OCI-LY1 (cell line): ENCODE results near the gene RIN3.
"Not testable (repeated sequence)": the region's sequence is repeated elsewhere in the genome, so short reads cannot be mapped to it uniquely, and the experiment has no call there.

Experiments
- H2AFZ ChIP-seq: fragments of 200-600 bp; sonication (generic), shearing (Covaris generic); 2 replicates; pipeline ENCODE4 v1.6.0; 2014; ENCODE audit warnings: antibody characterized with exemption, mild to moderate bottlenecking, low read length
- H3F3A ChIP-seq: fragments of 200-600 bp; sonication (generic), shearing (Covaris generic); 2 replicates; pipeline ENCODE4 v1.6.0; 2014; ENCODE audit warnings: mild to moderate bottlenecking, antibody characterized with exemption, low read length, moderate library complexity; ENCODE audit not compliant: insufficient read depth
- H3K27ac ChIP-seq: fragments of 200-600 bp; sonication (generic); 2 replicates; pipeline ENCODE4 v1.5.1; 2014; ENCODE audit warnings: low read length, mixed run types, mild to moderate bottlenecking, low read depth; ENCODE audit not compliant: poor library complexity, severe bottlenecking
- H3K27me3 ChIP-seq: fragments of 200-600 bp; sonication (generic); 2 replicates; pipeline ENCODE4 v1.6.0; 2014; ENCODE audit warnings: antibody characterized with exemption, mild to moderate bottlenecking, low read length, moderate library complexity; ENCODE audit not compliant: insufficient read depth
- H3K36me3 ChIP-seq: fragments of 200-600 bp; sonication (generic); 2 replicates; pipeline ENCODE4 v1.6.1; 2014; ENCODE audit warnings: mild to moderate bottlenecking, antibody characterized with exemption, low read length, moderate library complexity, mixed read lengths; ENCODE audit not compliant: insufficient read depth
- H3K4me1 ChIP-seq: fragments of 200-600 bp; sonication (generic); 2 replicates; pipeline ENCODE4 v1.5.1; 2014; ENCODE audit warnings: mild to moderate bottlenecking, low read length, moderate library complexity; ENCODE audit not compliant: insufficient read depth, severe bottlenecking
- H3K4me2 ChIP-seq: fragments of 200-600 bp; sonication (generic), shearing (Covaris generic); 2 replicates; pipeline ENCODE4 v1.6.1; 2014; ENCODE audit warnings: low read length
- H3K4me3 ChIP-seq: fragments of 200-600 bp; sonication (generic); 2 replicates; pipeline ENCODE4 v1.5.1; 2014; ENCODE audit warnings: low read length, low read depth, mild to moderate bottlenecking, mixed read lengths; ENCODE audit not compliant: poor library complexity, severe bottlenecking
- H3K79me2 ChIP-seq: fragments of 200-600 bp; shearing (Covaris generic); 2 replicates; pipeline ENCODE4 v1.6.1; 2016; ENCODE audit warnings: mixed run types, low read length, mixed read lengths; ENCODE audit not compliant: insufficient read depth
- H3K9ac ChIP-seq: fragments of 200-600 bp; sonication (generic), shearing (Covaris generic); 2 replicates; pipeline ENCODE4 v1.6.1; 2014; ENCODE audit warnings: mild to moderate bottlenecking, low read length, mixed read lengths
- H3K9me2 ChIP-seq: fragments of 200-600 bp; sonication (generic), shearing (Covaris generic); 2 replicates; pipeline ENCODE4 v1.6.1; 2014; ENCODE audit warnings: low read depth, mild to moderate bottlenecking, low read length, mixed read lengths
- H3K9me3 ChIP-seq: fragments of 200-600 bp; shearing (Covaris generic); 2 replicates; pipeline ENCODE4 v1.6.1; 2014; ENCODE audit warnings: low read length, mixed read lengths
- H4K20me1 ChIP-seq: fragments of 200-600 bp; sonication (generic), shearing (Covaris generic); 2 replicates; pipeline ENCODE4 v1.6.0; 2016; ENCODE audit warnings: mild to moderate bottlenecking, low read length; ENCODE audit not compliant: insufficient read depth
- EZH2 ChIP-seq: fragments of 200-600 bp; sonication (generic), shearing (Covaris generic); IDR thresholded peaks from 2 replicates; pipeline ENCODE4 v1.8.0; 2017; ENCODE audit warnings: borderline replicate concordance, mixed run types, mild to moderate bottlenecking, antibody characterized with exemption, low read length, moderate library complexity, mixed read lengths
- TF ChIP-seq, protein P1 (sequence below): fragments of 200-600 bp; sonication (generic), shearing (Covaris generic); IDR thresholded peaks from 2 replicates; pipeline ENCODE4 v1.5.1; 2017; ENCODE audit warnings: mild to moderate bottlenecking, antibody characterized with exemption, low read length, moderate library complexity, mixed read lengths

The RIN3 gene

DNA sequence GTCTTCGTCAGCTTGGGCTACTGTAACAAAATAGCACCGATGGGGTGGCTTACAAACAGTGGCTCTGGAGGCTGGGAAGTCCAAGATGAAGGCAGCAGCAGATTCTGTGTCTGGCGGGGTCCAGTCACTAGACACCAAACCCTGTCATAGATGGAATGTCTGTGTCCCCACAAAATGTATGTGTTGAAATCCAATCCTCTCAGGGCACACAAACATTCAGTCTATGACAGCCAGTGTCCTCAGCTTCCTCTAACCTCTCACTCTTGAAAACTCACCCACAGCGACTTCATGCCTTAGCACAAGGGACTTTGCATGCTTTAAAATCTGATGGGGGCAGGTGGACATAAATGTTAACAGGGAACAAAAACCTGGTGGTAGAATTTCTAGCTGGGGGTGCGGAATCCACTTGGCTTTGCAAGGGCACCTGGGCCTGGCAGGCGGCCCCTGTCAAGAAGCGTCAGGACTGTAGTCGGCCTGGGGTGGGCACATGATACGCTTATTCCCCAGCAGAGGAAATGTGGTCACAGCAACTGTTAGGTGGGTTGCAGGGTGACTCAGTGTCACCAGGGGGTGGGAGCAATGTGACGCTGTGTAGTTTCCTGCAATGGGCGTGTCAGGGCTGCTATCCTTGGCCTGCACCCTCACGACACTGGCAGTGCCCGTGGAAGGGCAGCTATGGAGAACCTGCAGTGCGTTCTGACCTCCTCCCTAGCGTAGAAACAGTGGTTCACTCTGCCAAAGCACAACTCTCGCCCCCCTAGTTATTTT is 17.7 kb downstream of the RIN3 start:
- Histone ChIP-seq H3K9me3 (no peaks in the 10 kb centered on the region), H3K4me2 (no peak overlapping the region)

DNA sequence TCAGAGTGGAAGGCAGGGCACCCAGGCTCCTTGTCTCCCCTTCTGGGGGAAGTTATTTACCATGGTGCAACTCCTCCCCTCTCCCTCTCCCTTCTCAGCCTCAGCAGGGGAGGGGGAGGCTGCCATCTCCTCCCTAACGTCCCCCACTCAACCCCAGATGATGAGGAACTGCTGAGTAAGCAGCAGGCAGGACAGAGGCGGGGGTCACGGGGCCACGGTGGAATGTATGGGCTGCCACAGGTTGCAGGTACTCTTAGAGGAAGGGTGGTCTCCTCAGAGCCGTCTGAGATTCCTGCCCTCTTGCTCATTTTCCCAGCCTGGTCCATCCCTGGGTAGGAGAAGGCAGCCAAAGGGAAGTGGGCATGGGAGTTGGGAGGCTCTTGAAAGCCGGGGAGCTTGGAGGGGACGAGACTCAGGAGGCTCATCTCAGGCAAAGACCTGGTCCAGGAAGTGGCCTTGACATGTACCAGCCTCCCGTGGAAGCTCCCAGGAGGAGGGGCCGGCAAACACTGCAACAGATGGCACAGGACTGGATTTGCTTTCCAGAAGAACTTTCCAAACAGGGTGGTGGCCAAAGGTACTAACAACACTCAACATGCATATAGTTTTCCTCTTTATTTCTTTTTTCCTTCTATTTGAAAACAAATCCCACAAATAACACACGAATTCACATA is 19.0 kb downstream of the RIN3 start:
- no peaks in the 10 kb centered on the region for H3F3A ChIP-seq
- no peaks in the 10 kb centered on the region for H3K9me3 ChIP-seq
- H3K27ac ChIP-seq: no peak overlapping the region
- no peaks in the 10 kb centered on the region for H3K79me2 ChIP-seq
- H3K36me3 ChIP-seq: no peaks in the 10 kb centered on the region
- TF ChIP-seq EZH2: no peak
- TF ChIP-seq, protein P1, sequence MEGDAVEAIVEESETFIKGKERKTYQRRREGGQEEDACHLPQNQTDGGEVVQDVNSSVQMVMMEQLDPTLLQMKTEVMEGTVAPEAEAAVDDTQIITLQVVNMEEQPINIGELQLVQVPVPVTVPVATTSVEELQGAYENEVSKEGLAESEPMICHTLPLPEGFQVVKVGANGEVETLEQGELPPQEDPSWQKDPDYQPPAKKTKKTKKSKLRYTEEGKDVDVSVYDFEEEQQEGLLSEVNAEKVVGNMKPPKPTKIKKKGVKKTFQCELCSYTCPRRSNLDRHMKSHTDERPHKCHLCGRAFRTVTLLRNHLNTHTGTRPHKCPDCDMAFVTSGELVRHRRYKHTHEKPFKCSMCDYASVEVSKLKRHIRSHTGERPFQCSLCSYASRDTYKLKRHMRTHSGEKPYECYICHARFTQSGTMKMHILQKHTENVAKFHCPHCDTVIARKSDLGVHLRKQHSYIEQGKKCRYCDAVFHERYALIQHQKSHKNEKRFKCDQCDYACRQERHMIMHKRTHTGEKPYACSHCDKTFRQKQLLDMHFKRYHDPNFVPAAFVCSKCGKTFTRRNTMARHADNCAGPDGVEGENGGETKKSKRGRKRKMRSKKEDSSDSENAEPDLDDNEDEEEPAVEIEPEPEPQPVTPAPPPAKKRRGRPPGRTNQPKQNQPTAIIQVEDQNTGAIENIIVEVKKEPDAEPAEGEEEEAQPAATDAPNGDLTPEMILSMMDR: no peak
- no peak overlapping the region for H3K9ac ChIP-seq
- no peaks in the 10 kb centered on the region for H3K27me3 ChIP-seq
- H3K4me1 ChIP-seq: no peaks in the 10 kb centered on the region
- H3K9me2 ChIP-seq: no peaks in the 10 kb centered on the region
- H2AFZ ChIP-seq: no peak overlapping the region
- H4K20me1 ChIP-seq: no peaks in the 10 kb centered on the region
- no peak overlapping the region for H3K4me2 ChIP-seq
- no peak overlapping the region for H3K4me3 ChIP-seq

More for the DNA sequence above, 17.7 kb downstream of the RIN3 start:
- H2AFZ ChIP-seq: no peak overlapping the region
- no peaks in the 10 kb centered on the region for H3K36me3 ChIP-seq
- no peaks in the 10 kb centered on the region for H3K9me2 ChIP-seq
- H3K4me3 ChIP-seq: no peak overlapping the region
- TF ChIP-seq, protein P1: no peak
- no peak for TF ChIP-seq EZH2
- H3K79me2 ChIP-seq: no peaks in the 10 kb centered on the region
- H4K20me1 ChIP-seq: no peaks in the 10 kb centered on the region
- no peak overlapping the region for H3K27ac ChIP-seq
- no peaks in the 10 kb centered on the region for H3K27me3 ChIP-seq
- H3F3A ChIP-seq: no peaks in the 10 kb centered on the region
- H3K9ac ChIP-seq: no peak overlapping the region
- no peaks in the 10 kb centered on the region for H3K4me1 ChIP-seq

DNA sequence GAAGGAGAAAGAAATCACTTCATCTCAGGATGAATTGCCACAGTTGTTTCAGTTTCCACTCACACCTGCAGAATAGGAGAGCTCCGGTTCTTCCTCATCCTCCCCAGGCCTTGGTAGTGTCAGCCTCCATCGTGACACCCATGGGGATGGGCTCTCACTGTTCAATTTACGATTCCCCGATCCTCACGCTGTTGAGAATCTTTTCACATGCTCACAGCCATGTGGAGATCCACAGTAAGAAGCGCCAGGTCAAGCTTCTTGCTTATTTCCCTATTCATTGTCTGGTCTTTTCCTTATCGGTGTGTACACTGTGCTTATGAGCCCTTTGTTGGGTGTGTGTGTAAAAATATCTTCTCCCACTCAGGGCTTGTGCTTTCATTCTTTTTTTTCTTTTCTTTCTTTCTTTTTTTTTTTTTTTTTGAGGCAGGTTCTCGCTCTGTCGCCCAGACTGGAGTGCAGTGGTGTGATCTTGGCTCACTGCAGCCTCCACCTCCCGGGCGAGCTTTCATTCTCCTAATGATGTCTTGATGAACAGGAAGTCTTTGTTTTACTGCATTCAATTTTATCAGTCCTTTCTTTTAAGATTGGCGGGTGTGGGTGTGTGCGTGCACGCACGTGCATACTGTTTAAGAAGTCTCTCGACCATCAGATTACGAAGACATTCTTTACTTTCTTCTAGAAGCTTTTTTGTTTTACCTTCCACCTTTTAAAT is 21.5 kb downstream of the RIN3 start:
- no peak overlapping the region for H2AFZ ChIP-seq
- H3K4me2 ChIP-seq: no peak overlapping the region
- H3K27me3 ChIP-seq: no peaks in the 10 kb centered on the region
- no peaks in the 10 kb centered on the region for H3K36me3 ChIP-seq
- H3K9me2 ChIP-seq: no peaks in the 10 kb centered on the region
- H4K20me1 ChIP-seq: no peaks in the 10 kb centered on the region
- no peak overlapping the region for H3K4me3 ChIP-seq
- no peak for TF ChIP-seq EZH2
- TF ChIP-seq, protein P1: no peak
- H3K4me1 ChIP-seq: no peaks in the 10 kb centered on the region
- H3K9ac ChIP-seq: no peak overlapping the region
- H3K9me3 ChIP-seq: no peaks in the 10 kb centered on the region
- no peaks in the 10 kb centered on the region for H3K79me2 ChIP-seq
- H3F3A ChIP-seq: no peaks in the 10 kb centered on the region
- H3K27ac ChIP-seq: no peak overlapping the region

DNA sequence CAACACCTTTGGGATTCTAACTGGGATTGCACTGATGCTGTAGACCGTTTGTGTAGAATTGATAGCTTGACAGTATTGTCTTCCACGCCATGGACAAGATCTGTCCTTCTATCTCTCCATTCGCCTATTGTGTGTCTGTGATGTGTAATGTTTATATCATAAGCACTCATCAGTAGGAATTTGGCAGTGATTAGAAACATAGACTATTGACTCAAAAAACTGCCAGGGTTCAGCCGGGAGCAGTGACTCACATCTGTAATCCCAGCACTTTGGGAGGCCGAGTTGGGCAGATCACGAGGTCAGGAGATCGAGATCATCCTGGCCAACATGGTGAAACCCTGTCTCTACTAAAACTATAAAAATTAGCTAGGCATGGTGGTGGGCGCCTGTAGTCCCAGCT is 22.6 kb downstream of the RIN3 start:
- not testable (repeated sequence) for H3K4me1 ChIP-seq, H2AFZ ChIP-seq, H4K20me1 ChIP-seq, H3K4me2 ChIP-seq, H3F3A ChIP-seq, H3K9me3 ChIP-seq, H3K4me3 ChIP-seq, H3K9ac ChIP-seq, H3K9me2 ChIP-seq, H3K36me3 ChIP-seq, H3K27ac ChIP-seq, H3K27me3 ChIP-seq, H3K79me2 ChIP-seq
